Trophoblast cell (in vitro differentiated cells and primary cell): ENCODE results near the gene ZNF273. TPM values are rescaled to one million over a fixed set of nuclear protein-coding genes. Genes with fewer than 3 reads are reported as not detected.

ENCODE experiments used
- DNase-seq, 2 donors: peaks; one replicate each; pipeline ENCODE4 v3.0.0-alpha.2; 2016
- H2AFZ ChIP-seq: 2 replicates; pipeline ENCODE4 v1.6.1; 2013; ENCODE audit warnings: low read length, moderate library complexity, mild to moderate bottlenecking; ENCODE audit not compliant: insufficient read depth, poor library complexity
- H2AK5ac ChIP-seq: 2 replicates; pipeline ENCODE4 v1.6.1; 2013; ENCODE audit warnings: mild to moderate bottlenecking, low read length
- H2BK120ac ChIP-seq: 2 replicates; pipeline ENCODE4 v1.6.1; 2013; ENCODE audit warnings: low read length, mild to moderate bottlenecking, moderate library complexity; ENCODE audit not compliant: insufficient read depth, poor library complexity
- H2BK12ac ChIP-seq: 2 replicates; pipeline ENCODE4 v1.6.1; 2013; ENCODE audit warnings: mild to moderate bottlenecking, low read length, moderate library complexity
- H2BK5ac ChIP-seq: 2 replicates; pipeline ENCODE4 v1.6.1; 2013; ENCODE audit warnings: low read length, low read depth, moderate library complexity, mild to moderate bottlenecking; ENCODE audit not compliant: poor library complexity
- H3K14ac ChIP-seq: 2 replicates; pipeline ENCODE4 v1.6.1; 2013; ENCODE audit warnings: mild to moderate bottlenecking, low read length
- H3K18ac ChIP-seq: 2 replicates; pipeline ENCODE4 v1.6.1; 2013; ENCODE audit warnings: mild to moderate bottlenecking, low read length
- H3K23ac ChIP-seq: 2 replicates; pipeline ENCODE4 v1.6.1; 2013; ENCODE audit warnings: low read length
- H3K27ac ChIP-seq: 2 replicates; pipeline ENCODE4 v1.5.1; 2013; ENCODE audit warnings: low read depth, mild to moderate bottlenecking, inconsistent platforms, low read length, moderate library complexity
- H3K27me3 ChIP-seq: 2 replicates; pipeline ENCODE4 v1.6.1; 2013; ENCODE audit warnings: inconsistent platforms, mild to moderate bottlenecking, low read length, moderate library complexity; ENCODE audit not compliant: insufficient read depth
- H3K36me3 ChIP-seq, 2 experiments: 1 replicate in 1 of 2; 2 replicates in 1 of 2; pipeline ENCODE4 v1.6.1; 2013; ENCODE audit warnings: low read length in 2 of 2, mild to moderate bottlenecking in 2 of 2, moderate library complexity in 1 of 2; ENCODE audit not compliant: insufficient read depth in 2 of 2, control insufficient read depth in 1 of 2
- H3K4ac ChIP-seq: 2 replicates; pipeline ENCODE4 v1.6.1; 2013; ENCODE audit warnings: low read depth, mild to moderate bottlenecking, low read length, moderate library complexity
- H3K4me1 ChIP-seq, 2 experiments: 1 replicate in 1 of 2; 2 replicates in 1 of 2; pipeline ENCODE4 v1.6.1; 2013; ENCODE audit warnings: low read length in 2 of 2, mild to moderate bottlenecking in 2 of 2, moderate library complexity in 1 of 2; ENCODE audit not compliant: insufficient read depth in 2 of 2, control insufficient read depth in 1 of 2
- H3K4me2 ChIP-seq: 2 replicates; pipeline ENCODE4 v1.6.1; 2013; ENCODE audit warnings: inconsistent platforms, mild to moderate bottlenecking, low read length, moderate library complexity
- H3K4me3 ChIP-seq: 2 replicates; pipeline ENCODE4 v1.5.1; 2013; ENCODE audit warnings: mild to moderate bottlenecking, low read depth, low read length, inconsistent platforms
- H3K79me1 ChIP-seq: one replicate; pipeline ENCODE4 v1.6.1; 2013; ENCODE audit warnings: low read length
- H3K79me2 ChIP-seq: 2 replicates; pipeline ENCODE4 v1.6.1; 2013; ENCODE audit warnings: low read length, mild to moderate bottlenecking; ENCODE audit not compliant: control insufficient read depth, insufficient read depth, poor library complexity
- H3K9ac ChIP-seq: 2 replicates; pipeline ENCODE4 v1.6.1; 2013; ENCODE audit warnings: mild to moderate bottlenecking, low read length
- H3K9me3 ChIP-seq: 2 replicates; pipeline ENCODE4 v1.6.1; 2013; ENCODE audit warnings: low read depth, mild to moderate bottlenecking, control low read depth, inconsistent platforms, low read length; ENCODE audit not compliant: insufficient read depth
- H4K12ac ChIP-seq: 2 replicates; pipeline ENCODE4 v1.6.1; 2013; ENCODE audit warnings: low read depth, mild to moderate bottlenecking, low read length, moderate library complexity
- H4K8ac ChIP-seq: 2 replicates; pipeline ENCODE4 v1.6.1; 2013; ENCODE audit warnings: low read depth, mild to moderate bottlenecking, low read length, moderate library complexity
- H4K91ac ChIP-seq: one replicate; pipeline ENCODE4 v1.6.1; 2013; ENCODE audit warnings: low read depth, mild to moderate bottlenecking, low read length, moderate library complexity
- whole genome bisulfite sequencing: extraction: QIAGEN DNeasy Blood & Tissue Kit; methylation state at CpG from one replicate; pipeline ENCODE4 v1.1.7; 2013; ENCODE audit warnings: missing lambda C conversion rate; ENCODE audit not compliant: insufficient read length, insufficient coverage; ENCODE audit errors: extremely low coverage; 5-methylcytosine and 5-hydroxymethylcytosine counted together
- polyA plus RNA-seq: library from polyadenylated mRNA; stranded (reverse); fragments of 200-250 nt; gene quantifications from 2 replicates; pipeline ENCODE4 v1.2.3, GENCODE V29; 2013

ZNF273 gene
- polyA plus RNA-seq = 6.1 and 6.4 TPM in 2 replicates

DNA sequence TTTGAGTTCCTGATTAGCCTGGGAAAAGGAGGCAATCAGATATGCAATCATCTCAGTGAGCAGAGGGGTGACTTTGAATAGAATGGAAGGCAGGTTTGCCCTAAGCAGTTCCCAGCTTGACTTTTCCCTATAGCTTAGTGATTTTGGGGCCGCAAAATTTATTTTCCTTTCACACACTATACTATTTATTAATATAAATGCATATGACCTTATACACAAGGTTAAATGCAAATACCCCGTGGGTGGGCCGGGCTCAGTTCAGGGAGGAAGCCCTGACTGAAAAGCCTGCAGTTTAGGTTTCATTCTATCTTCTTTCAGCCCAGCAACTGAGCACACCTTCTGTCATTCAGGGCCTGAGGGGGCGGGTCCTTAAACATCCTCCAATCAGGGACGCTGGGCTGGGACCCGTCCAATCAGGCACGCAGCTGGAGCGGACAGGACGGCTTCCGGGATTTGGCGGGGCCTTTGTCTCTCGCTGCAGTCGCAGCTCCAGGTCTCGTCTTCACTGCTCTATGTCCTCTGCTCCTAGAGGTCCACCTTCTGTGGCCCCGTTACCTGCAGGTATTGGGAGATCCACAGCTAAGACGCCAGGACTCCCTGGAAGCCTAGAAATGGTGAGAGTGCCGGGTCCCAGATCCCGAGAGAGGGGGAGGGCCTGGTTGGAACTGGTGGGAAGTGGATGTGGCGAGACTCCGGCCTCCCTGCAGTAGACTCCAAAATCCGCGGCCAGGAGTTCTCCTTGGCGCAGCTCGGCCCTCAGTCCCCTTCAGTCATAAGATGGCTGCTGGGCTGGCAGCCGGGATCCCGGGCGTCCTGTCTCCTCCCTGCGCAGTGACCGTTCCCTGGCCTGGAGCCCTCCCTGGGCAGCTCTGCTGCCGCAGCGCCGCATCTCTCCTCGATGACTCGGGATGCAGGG lies at the start of gene ZNF273:
Gene ZNF273 (plus strand): TSS at position 468 of the 916 bp plus-strand sequence. CDS start 45 bp downstream, at position 513.
- peak within 1 kb of the TSS; percentile 75 for H3K9ac ChIP-seq
- WGBS = no CpG with 5 or more reads among the region's 34 CpGs
- peak; percentile 79 to 84 for DNase-seq
- peak within 1 kb of the TSS; percentile 63 for H3K4me2 ChIP-seq
- H3K4ac ChIP-seq = peak within 1 kb of the TSS; percentile 91
- peaks cover 12% of the 10 kb centered on the region for H3K79me2 ChIP-seq
- peak within 1 kb of the TSS; percentile 51 for H2AFZ ChIP-seq
- H3K9me3 ChIP-seq = no peaks in the 10 kb centered on the region
- peak within 1 kb of the TSS; percentile 85 for H4K8ac ChIP-seq
- peaks cover 1% of the 10 kb centered on the region for H3K79me1 ChIP-seq
- peak within 1 kb of the TSS; percentile 87 for H4K12ac ChIP-seq
- H3K23ac ChIP-seq = no peak within 1 kb of the TSS
- peak within 1 kb of the TSS; percentile 43 for H3K14ac ChIP-seq
- H2BK120ac ChIP-seq = peak within 1 kb of the TSS; percentile 24
- H2AK5ac ChIP-seq = peak within 1 kb of the TSS; percentile 52
- no peak within 1 kb of the TSS for H3K18ac ChIP-seq
- no peaks in the 10 kb centered on the region for H3K27me3 ChIP-seq
- H3K4me1 ChIP-seq = peaks cover 4% of the 10 kb centered on the region in 2 experiments
- H3K36me3 ChIP-seq = no peaks in the 10 kb centered on the region
- H3K4me3 ChIP-seq = peak within 1 kb of the TSS; percentile 78
- no peak within 1 kb of the TSS for H2BK12ac ChIP-seq
- no peak within 1 kb of the TSS for H4K91ac ChIP-seq
- H3K27ac ChIP-seq = peak within 1 kb of the TSS; percentile 13
- H2BK5ac ChIP-seq = peak within 1 kb of the TSS; percentile 13

DNA sequence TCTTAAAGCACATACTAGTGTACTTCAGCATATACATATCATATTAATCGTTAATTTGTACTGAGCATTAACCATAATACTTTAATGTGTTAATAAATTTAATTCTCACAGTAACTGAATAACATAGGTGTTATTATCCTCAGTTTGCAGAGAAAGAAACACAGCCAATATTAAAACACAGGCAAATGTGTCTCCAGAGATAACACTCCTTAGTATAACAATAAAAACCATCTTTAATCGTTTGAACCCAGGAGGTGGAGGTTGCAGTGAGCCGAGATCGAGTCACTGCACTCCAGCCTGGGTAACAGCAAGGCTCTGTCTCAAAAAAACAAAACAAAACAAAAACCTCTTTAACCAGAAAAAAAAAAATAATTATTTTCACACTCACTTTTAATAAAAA lies 49.4 kb upstream of the ZNF273 start:
- Histone ChIP-seq H3K79me1 (no peaks in the 10 kb centered on the region), H2BK12ac (no peak overlapping the region), H3K4me2 (no peak overlapping the region), H2BK120ac (no peak overlapping the region), H3K4me3 (no peak overlapping the region), H2AK5ac (no peak overlapping the region), H3K4ac (no peak overlapping the region), H3K14ac (no peak overlapping the region), H3K9me3 (peaks cover 4% of the 10 kb centered on the region), H3K36me3 (no peaks in the 10 kb centered on the region), H3K9ac (no peak overlapping the region), H2BK5ac (no peak overlapping the region), H3K27ac (no peak overlapping the region), H4K91ac (no peak overlapping the region), H3K79me2 (no peaks in the 10 kb centered on the region), H3K23ac (no peak overlapping the region), H4K12ac (no peak overlapping the region), H3K4me1 (no peaks in the 10 kb centered on the region), H4K8ac (no peak overlapping the region), H2AFZ (no peak overlapping the region), H3K18ac (no peak overlapping the region), H3K27me3 (no peaks in the 10 kb centered on the region)
- WGBS = no CpG with 5 or more reads among the region's 4 CpGs
- DNase-seq = no peak

DNA sequence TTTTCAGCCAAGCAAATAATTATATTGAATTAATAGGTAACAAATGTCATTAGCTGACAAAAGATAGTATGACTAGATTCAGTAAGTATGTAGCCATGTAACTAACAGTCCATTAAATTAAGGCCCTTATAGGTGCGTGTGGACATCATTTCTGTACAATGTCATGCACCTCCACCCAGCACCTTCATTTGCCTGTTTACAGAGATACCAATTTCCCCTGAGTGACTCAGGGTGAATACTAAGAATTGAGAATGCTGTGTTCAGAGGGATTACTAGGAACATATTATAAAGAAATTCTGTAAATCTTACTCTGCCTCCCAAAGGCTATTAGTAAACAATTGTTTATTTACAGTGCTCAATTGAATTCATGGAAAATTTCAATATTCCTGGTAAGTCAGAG lies 48.1 kb upstream of the ZNF273 start:
- H2AK5ac ChIP-seq = no peak overlapping the region
- peaks cover 4% of the 10 kb centered on the region for H3K9me3 ChIP-seq
- H3K4me1 ChIP-seq = no peaks in the 10 kb centered on the region
- H3K4me3 ChIP-seq = no peak overlapping the region
- H3K9ac ChIP-seq = no peak overlapping the region
- H3K14ac ChIP-seq = no peak overlapping the region
- WGBS = no CpG with 5 or more reads among the region's 1 CpG
- no peaks in the 10 kb centered on the region for H3K79me1 ChIP-seq
- no peak overlapping the region for H3K23ac ChIP-seq
- H2AFZ ChIP-seq = no peak overlapping the region
- no peaks in the 10 kb centered on the region for H3K36me3 ChIP-seq
- no peak for DNase-seq
- no peak overlapping the region for H4K8ac ChIP-seq
- no peak overlapping the region for H3K18ac ChIP-seq
- no peak overlapping the region for H2BK120ac ChIP-seq
- no peak overlapping the region for H3K27ac ChIP-seq
- no peaks in the 10 kb centered on the region for H3K79me2 ChIP-seq
- no peaks in the 10 kb centered on the region for H3K27me3 ChIP-seq
- no peak overlapping the region for H2BK12ac ChIP-seq
- H3K4me2 ChIP-seq = no peak overlapping the region
- H4K91ac ChIP-seq = no peak overlapping the region
- H2BK5ac ChIP-seq = no peak overlapping the region
- H4K12ac ChIP-seq = no peak overlapping the region
- no peak overlapping the region for H3K4ac ChIP-seq

DNA sequence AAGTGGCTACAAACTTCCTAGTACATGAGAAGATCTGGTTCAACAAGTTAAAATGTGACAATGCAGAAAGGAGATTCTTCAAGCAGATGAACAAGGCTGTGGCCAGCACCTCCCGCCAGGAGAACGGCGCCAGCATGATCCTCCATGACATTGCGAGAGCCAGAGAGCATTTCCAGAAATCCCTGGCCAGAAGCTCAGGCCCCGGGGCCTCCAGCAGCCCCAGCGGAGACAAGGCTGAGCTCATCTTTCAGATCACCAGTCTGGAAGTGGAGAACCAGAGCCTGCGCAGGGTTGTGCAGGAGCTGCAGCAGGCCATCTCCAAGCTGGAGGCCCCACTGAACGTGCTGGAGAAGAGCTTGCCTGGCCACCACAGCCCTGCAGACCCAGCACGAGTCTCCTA lies 40.1 kb upstream of the ZNF273 start:
- H3K23ac ChIP-seq = no peak overlapping the region
- no peak overlapping the region for H4K91ac ChIP-seq
- no peak overlapping the region for H3K4me3 ChIP-seq
- no peak overlapping the region for H2BK5ac ChIP-seq
- H4K8ac ChIP-seq = no peak overlapping the region
- no peak overlapping the region for H2AFZ ChIP-seq
- H2BK120ac ChIP-seq = no peak overlapping the region
- no peak overlapping the region for H2BK12ac ChIP-seq
- no peak overlapping the region for H3K18ac ChIP-seq
- H3K36me3 ChIP-seq = peaks cover 0 to 3% of the 10 kb centered on the region in 2 experiments
- no peaks in the 10 kb centered on the region for H3K79me2 ChIP-seq
- no peak overlapping the region for H2AK5ac ChIP-seq
- DNase-seq = no peak
- no CpG with 5 or more reads among the region's 9 CpGs for WGBS
- no peak overlapping the region for H3K4ac ChIP-seq
- no peak overlapping the region for H3K9ac ChIP-seq
- no peak overlapping the region for H4K12ac ChIP-seq
- H3K79me1 ChIP-seq = no peaks in the 10 kb centered on the region
- no peak overlapping the region for H3K14ac ChIP-seq
- H3K9me3 ChIP-seq = peaks cover 20% of the 10 kb centered on the region
- H3K4me2 ChIP-seq = no peak overlapping the region
- no peak overlapping the region for H3K27ac ChIP-seq
- H3K4me1 ChIP-seq = no peaks in the 10 kb centered on the region
- no peaks in the 10 kb centered on the region for H3K27me3 ChIP-seq
